Measurements from ENCODE around the gene HTT.

- TF ChIP-seq POLR2A (IDR thresholded peaks at IDR 0.05; ENCODE audit: low read length) (no peak), GATA1 (IDR thresholded peaks at IDR 0.05; ENCODE audit: low read depth, low read length) (no peak)
These were observed 146.7 kb downstream of the HTT start for GRCh38 chr4:3221184-3221494.
